Fibroblast of mammary gland (primary cell): ENCODE data around the gene COL15A1.

Experiments
- DNase-seq: peaks from one replicate; pipeline ENCODE4 v3.0.0-alpha.2; 2010; ENCODE audit warnings: low read depth
- H3K4me3 ChIP-seq: 2 replicates; pipeline ENCODE4 v1.5.1; 2011; ENCODE audit warnings: low read depth, mild to moderate bottlenecking, low read length, moderate library complexity; ENCODE audit not compliant: control insufficient read depth
- TF ChIP-seq, protein P1 (sequence below): conservative IDR thresholded peaks from 2 replicates; pipeline ENCODE4 v1.5.1; 2011; ENCODE audit warnings: low read depth, low read length, inconsistent platforms; ENCODE audit not compliant: control insufficient read depth, insufficient read depth

COL15A1 gene

DNA sequence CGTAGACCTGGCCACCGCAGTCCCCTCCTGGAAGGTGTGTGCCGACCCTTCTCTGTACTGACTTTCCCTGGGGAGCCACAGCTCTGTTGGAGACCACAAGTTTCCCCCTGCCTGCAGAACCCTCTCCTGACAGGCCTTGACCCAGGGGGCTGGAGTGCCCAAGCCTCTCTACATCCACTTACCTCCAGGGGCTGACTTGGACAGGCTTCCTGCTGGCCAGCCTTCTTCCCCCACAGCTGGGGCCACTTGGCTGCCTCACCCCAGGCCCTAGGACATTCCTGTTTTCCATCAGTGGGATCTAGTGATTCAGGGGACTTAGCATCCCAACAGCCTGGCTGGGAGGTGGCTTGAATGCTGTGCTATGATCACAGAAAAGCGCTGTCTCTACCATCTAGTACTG, 23.6 kb downstream of the COL15A1 start:
- H3K4me3 ChIP-seq, result no peak overlapping the region
- TF ChIP-seq, protein P1, sequence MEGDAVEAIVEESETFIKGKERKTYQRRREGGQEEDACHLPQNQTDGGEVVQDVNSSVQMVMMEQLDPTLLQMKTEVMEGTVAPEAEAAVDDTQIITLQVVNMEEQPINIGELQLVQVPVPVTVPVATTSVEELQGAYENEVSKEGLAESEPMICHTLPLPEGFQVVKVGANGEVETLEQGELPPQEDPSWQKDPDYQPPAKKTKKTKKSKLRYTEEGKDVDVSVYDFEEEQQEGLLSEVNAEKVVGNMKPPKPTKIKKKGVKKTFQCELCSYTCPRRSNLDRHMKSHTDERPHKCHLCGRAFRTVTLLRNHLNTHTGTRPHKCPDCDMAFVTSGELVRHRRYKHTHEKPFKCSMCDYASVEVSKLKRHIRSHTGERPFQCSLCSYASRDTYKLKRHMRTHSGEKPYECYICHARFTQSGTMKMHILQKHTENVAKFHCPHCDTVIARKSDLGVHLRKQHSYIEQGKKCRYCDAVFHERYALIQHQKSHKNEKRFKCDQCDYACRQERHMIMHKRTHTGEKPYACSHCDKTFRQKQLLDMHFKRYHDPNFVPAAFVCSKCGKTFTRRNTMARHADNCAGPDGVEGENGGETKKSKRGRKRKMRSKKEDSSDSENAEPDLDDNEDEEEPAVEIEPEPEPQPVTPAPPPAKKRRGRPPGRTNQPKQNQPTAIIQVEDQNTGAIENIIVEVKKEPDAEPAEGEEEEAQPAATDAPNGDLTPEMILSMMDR, result no peak
- no peak for DNase-seq

- H3K4me3 ChIP-seq, result no peak overlapping the region
- no peak for DNase-seq
- TF ChIP-seq, protein P1, result no peak
These were observed 24.0 kb downstream of the COL15A1 start for GRCh38 chr9:98967680-98968079.

DNA sequence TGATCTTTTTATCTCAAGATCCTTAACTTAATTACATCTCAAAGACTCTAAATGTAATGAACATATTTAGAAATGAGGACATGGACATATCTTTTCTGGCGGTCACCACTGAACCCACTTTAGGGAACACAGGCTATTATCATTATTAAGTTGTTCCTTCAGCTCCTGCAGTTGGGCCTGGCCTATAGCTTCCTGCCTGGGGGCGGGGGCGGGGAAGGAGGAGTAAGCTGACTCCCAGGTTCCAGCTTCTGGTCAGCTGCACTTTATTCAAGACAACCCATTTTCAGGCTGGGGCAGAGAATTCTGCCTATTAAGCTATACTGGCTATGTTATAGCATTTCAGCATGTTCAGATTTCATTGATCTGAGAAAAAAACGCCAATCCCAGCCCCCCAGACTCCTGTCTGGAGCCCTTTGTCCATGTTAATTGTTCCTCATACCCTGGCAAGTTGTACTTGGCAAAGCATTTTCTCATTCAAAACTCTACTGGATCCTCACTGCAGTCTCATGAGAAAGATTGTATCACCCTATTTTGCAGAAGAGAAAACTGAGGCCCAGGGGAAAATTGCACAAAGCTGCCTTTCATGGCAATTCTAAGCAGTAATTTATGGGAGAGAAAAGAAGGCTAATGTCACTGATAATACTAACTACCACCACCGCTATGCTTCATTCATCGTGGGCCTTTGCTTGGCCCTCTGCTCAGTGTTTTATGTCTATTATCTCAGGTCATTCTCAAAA, 25.1 kb downstream of the COL15A1 start:
- TF ChIP-seq, protein P1, result no peak
- DNase-seq, result no peak
- H3K4me3 ChIP-seq, result no peak overlapping the region

GRCh38 chr9:98970532-98971041, 26.9 kb downstream of the COL15A1 start:
- no peak for DNase-seq
- TF ChIP-seq, protein P1, result no peak
- no peak overlapping the region for H3K4me3 ChIP-seq

GRCh38 chr9:98971168-98971914, 27.6 kb downstream of the COL15A1 start:
- no peak overlapping the region for H3K4me3 ChIP-seq
- peak; percentile 79 for DNase-seq
- TF ChIP-seq, protein P1, result no peak

- DNase-seq, result no peak
- TF ChIP-seq, protein P1, result no peak
- H3K4me3 ChIP-seq, result no peak overlapping the region
These were observed 28.2 kb downstream of the COL15A1 start for GRCh38 chr9:98971915-98972223.
